ENCODE measurements around the gene MYO3B.

MYO3B gene

GRCh38 chr2:170177950-170178781, at the start of gene MYO3B:
Gene MYO3B (plus strand): TSS chr2:170178147. CDS start chr2:170178288, 141 bp downstream.
- no peak for DNase-seq

DNA sequence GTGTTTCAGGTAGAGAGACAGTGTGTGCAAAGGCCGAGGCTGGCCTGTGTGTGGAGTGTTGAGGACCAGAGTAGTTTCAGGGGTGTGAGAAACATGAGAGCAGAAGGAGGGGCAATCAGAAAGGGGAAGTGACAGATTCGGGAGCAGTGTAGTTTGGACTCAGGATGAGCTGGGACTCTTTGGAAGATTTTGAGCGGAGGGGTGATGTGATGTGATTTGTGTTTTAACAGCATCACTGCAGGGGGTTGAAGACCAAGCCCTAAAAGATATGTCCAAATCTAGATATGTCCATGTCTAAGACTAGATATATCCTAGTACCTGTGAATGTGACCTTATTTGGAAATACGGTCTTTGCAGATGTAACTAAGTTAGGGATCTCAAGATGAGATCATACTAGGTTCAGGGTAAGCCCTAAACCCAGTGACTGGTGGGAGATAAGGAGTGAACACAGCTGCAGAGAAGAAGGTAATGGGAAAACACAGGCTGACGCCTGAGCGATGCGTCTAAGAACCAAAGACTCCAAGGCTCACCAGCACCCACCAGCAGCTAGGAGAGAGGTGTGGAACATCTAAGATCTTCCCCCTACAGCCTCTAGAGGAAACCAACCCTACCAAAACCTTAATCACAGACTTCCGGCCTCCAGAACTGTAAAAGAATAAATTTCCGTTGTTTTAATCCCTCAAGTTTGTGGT, 38.5 kb upstream of the MYO3B start:
- no peak for DNase-seq

DNA sequence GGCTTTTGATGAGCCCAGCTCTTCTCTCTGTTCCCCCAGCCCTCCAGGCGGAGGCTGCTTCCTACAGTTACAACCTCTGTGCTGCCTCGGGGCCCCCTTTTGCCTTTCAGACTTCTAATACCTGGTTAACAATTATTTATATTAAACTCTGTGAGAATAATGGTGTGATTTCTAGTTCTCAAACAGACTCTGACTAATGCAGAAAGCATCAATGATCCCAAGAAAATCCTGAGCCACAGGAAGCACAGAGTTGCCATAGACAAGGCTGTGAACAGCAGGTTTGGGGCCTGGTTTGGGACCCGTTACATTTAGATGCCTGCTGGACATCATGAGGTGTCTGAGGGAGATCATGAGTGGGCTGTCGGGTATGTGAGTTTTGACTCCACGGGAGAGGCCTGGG, 37.4 kb upstream of the MYO3B start:
- DNase-seq, result no peak

GRCh38 chr2:170141865-170142264, 36.1 kb upstream of the MYO3B start:
- DNase-seq, result no peak

DNA sequence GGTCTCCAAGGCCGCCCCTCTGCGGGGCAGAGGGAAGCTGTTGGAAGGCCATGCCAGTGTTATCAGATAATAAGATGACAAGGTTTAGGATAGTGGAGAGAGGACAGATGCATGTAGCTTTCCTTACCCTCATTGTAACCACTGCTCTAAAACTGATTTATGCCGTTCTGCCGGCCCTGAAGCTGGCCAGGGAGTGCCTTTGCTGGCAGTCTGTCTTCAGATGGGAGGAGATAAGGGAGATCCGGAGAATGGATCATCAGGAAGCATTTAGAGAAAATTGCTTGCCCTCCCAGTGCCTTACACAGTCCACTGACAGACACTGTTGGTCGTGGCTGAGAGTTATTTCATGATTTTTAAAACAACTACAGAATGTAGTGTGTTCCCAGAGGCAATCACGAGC, 35.4 kb upstream of the MYO3B start:
- DNase-seq, result no peak

- no peak for DNase-seq
Measured at GRCh38 chr2:170143045-170143717, 34.8 kb upstream of the MYO3B start.

- DNase-seq, result no peak
Measured at GRCh38 chr2:170144761-170145160, 33.2 kb upstream of the MYO3B start.

DNA sequence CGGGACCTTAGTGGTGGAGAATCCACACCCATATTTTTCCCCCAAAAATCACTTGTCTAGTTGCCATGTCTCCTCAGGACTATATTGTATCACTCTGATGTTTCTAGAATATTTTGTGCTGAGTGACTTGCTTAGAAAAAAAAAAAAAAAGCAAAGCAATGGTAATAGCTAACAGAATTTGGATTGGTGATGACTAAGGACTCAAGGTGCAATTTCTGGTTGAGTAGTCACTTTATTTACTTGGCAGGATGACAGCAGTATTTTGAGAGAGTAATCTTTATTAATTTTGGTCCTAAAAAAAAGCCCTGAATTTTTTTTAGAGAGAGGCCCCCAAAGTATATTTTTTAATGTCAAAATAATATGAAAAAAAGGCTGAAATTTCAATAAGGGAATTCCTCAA, 32.8 kb upstream of the MYO3B start:
- DNase-seq, result no peak

DNA sequence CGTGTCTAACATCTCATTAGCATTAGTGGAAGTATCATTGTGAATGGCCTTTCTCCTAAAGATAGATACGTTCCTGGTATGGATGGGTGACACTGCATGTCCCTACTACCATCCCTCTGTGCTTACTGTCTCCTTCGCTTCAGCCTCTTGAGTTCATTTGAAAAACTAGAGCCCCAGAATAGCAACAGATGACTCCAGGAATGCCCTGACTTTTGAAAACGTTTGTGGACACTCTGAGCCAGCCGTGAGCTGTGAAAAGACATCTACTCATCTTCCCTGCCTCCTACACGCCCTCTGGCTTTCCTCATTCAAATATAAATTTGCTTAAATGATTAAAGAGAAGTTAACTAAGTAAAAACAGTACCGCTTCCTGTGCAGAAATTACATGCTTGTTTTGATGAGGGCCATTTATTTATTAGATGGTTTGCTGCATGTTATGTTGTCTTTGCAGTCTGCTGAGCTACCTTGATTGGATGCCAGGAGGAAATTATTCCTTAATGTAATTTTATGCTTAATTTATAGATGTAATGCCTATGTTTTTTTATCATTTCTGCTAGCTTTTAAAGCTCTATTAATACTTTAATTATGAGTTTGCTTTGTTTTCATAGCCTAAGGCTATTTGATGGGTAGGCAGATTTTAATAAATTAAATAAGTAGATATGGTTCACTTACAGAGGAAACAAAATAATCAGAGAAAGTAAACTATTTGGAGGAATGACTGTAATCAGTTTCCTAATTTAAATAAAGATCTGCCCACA, 32.1 kb upstream of the MYO3B start:
- DNase-seq, result no peak

DNA sequence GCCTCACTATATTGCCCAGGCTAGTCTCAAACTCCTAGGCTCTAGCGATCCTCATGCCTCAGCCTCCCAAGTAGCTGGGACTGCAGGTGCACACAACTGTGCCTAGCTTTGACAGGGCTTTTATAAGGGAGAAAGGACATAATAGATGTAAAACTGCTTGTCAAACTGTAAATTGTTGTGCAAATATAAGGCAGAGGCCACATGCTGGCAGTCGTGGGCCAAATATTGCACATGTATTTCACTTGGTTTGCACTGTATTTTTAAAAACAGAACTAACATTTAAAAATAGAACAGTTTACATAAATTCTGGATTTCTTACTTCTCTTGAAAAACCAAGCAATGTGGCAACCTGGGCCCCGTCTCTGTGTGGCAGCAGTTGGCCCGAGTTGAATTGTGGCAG, 31.2 kb upstream of the MYO3B start:
- no peak for DNase-seq

DNA sequence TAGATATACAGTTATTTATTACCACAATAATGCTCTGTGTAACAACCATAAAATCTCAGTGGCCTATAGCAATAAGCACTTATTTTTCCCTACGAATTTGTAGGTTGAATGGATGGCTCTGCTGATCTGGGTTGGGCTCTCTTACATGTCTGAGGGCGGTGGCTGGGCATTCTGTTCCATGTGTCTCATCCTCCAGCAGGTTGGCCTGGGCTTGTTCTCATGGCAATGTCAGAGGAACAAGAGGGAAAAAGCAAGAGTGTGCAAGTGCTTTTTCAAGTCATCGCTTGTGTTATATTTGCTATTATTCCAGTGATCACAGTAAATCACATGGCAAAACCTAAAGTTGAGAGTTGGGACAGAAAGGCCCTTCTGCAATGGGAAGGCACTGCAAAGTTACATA, 30.4 kb upstream of the MYO3B start:
- DNase-seq, result no peak

- no peak for DNase-seq
Measured at GRCh38 chr2:170148161-170148560, 29.8 kb upstream of the MYO3B start.

- no peak for DNase-seq
Measured at GRCh38 chr2:170152421-170152820, 25.5 kb upstream of the MYO3B start.

DNA sequence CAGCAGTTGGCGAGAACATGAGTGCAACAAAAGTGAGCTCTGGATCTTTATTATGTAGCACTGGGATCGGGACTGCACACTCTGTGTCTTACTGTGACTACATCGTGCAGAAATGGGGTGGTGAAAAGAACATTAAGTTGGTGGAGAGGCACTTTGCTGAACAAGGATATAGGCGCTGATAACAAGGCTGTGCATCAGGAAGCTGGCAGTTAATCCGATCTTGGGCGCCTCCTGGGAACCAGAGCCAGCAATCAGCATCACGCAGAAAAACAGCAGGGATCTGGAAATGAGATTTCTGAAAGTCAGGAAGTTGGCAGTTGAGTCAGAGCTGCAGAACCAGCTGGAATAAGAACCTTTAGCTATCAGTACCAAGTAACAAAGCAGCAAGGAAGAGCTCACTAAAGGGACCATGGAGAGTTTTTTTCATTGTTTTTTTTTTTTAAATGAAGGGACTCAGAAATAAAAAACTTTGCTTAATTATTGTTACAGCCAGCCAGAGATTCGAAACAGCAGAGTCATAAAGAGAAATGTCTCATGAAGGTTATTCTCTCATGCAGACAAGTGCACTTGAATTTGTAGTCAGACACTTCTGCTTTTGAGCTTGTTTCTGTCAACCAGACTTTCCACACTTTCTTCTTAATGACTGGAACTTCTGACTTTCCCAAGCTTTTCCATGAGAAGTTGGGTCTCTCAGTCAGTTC, 22.8 kb upstream of the MYO3B start:
- DNase-seq, result no peak

GRCh38 chr2:170155723-170156253, 22.2 kb upstream of the MYO3B start:
- no peak for DNase-seq

GRCh38 chr2:170156592-170156991, 21.4 kb upstream of the MYO3B start:
- no peak for DNase-seq

- no peak for DNase-seq
Measured at GRCh38 chr2:170157025-170157684, 20.8 kb upstream of the MYO3B start.

GRCh38 chr2:170159060-170159459, 18.9 kb upstream of the MYO3B start:
- no peak for DNase-seq

DNA sequence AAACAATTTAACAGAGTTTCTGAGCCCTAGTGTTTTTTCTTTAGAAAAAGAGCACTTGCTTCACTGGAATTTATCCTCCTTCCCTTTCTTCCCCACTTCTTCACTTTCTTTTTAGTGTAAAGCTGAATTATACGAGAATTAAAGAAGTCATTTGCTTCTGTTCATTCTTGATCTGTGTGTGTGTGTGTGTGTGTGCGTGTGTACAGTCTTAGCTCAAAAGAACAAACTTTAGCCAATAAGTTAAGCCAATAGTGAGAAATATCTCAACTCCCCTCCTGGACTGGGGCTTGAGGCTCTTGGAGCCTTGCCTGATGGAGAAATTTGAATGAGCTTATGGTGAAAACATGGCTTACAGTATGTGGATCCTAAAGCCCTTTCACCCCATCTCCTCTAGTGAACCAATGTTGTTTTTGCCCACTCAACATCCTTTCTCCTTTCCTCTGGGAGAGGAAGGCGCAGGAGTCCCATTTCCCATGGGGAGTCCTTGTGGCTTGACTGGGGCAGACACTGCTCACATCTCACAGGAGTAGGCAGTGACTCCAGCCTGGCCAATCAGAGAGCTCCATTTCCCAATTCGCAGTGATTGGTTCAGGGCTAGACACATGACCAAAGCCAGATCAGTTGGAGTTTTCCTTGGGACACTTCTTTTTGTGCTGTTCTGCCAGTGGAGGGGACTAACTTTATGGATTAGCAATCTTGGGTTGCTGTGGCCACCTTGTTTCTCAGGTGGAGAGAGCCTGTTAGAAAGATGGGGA, 16.3 kb upstream of the MYO3B start:
- DNase-seq, result no peak

DNA sequence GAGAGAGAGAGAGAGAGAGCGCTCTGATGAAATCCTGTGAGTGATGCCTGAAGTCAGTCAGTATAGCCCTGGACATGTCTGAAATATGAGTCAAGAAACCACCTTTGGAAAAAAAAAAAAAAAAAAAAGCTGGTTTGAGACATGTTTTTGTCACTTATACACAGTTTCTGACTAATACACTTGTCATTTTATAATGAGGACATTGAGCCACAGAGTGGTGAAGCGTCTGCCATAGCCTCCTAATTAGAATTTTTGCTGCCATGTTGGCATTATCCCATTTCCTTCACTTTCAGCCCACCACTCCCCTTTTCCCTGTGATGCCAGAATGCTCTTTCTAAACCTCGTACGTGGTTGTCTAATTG, 15.7 kb upstream of the MYO3B start:
- no peak for DNase-seq

Measured in activated gamma-delta T cell treated with Interleukin-2 at 50 U/mL for 16 hours (primary cell).